SK-N-SH (cell line): ENCODE data around the gene EIPR1. TPM values are rescaled to one million over a fixed set of nuclear protein-coding genes. Genes with fewer than 3 reads are reported as not detected.

Experiments
- CTCF ChIA-PET: fragments of 300-600, 350-600 bp; formaldehyde crosslinking; extraction: SDS; loops from one replicate; lab custom pipeline; 2021; lab: Yijun Ruan, JAX
- POLR2A ChIA-PET: fragments of 350-600 bp; sonication (Branson Sonifier 250); formaldehyde crosslinking; extraction: SDS; loops from one replicate; lab custom pipeline; 2020; ENCODE audit warnings: antibody characterized with exemption, inconsistent platforms; lab: Yijun Ruan, JAX
- DNase-seq: peaks from one replicate; pipeline ENCODE4 v3.0.0; 2012
- H2AFZ ChIP-seq: fragments of 200-600 bp; sonication (generic); 2 replicates; pipeline ENCODE4 v1.8.1; 2016; ENCODE audit warnings: antibody characterized with exemption, mild to moderate bottlenecking, low read depth
- H3F3A ChIP-seq: fragments of 200-600 bp; sonication (generic); replicated peaks from 2 replicates; pipeline ENCODE3; 2016; ENCODE audit warnings: antibody characterized with exemption, mild to moderate bottlenecking; ENCODE audit not compliant: insufficient read depth
- H3K27ac ChIP-seq, 2 experiments: fragments of 200-500 bp in 1 of 2; fragments of 200-600 bp in 1 of 2; sonication (Bioruptor generic) in 1 of 2; sonication (generic), shearing (Covaris generic) in 1 of 2; 2 replicates each; pipeline versions ENCODE4 v1.5.1 to v1.6.1; 2014 to 2016; ENCODE audit warnings: low read depth in 2 of 2, inconsistent platforms in 1 of 2, low read length in 1 of 2, mild to moderate bottlenecking in 1 of 2, mixed read lengths in 1 of 2
- H3K27me3 ChIP-seq: fragments of 200-600 bp; sonication (generic), shearing (Covaris generic); 2 replicates; pipeline ENCODE4 v1.6.1; 2016; ENCODE audit warnings: mixed run types; ENCODE audit not compliant: insufficient read depth
- H3K36me3 ChIP-seq, 2 experiments: fragments of 200-500 bp in 1 of 2; fragments of 200-600 bp in 1 of 2; sonication (Bioruptor generic) in 1 of 2; sonication (generic) in 1 of 2; replicated peaks in 1 of 2; 2 replicates each; pipeline versions ENCODE3 to v1.5.1; 2014 to 2016; ENCODE audit warnings: low read length in 1 of 2, mild to moderate bottlenecking in 1 of 2; ENCODE audit not compliant: insufficient read depth in 2 of 2, control insufficient read depth in 1 of 2
- H3K4me1 ChIP-seq, 2 experiments: fragments of 200-500 bp in 1 of 2; fragments of 200-600 bp in 1 of 2; sonication (Bioruptor generic) in 1 of 2; sonication (generic), shearing (Covaris generic) in 1 of 2; 2 replicates each; pipeline versions ENCODE4 v1.5.1 to v1.6.1; 2014 to 2016; ENCODE audit warnings: low read depth in 1 of 2, low read length in 1 of 2, mixed run types in 1 of 2; ENCODE audit not compliant: insufficient read depth in 2 of 2, control insufficient read depth in 1 of 2
- H3K4me2 ChIP-seq: fragments of 200-600 bp; sonication (generic), shearing (Covaris generic); 2 replicates; pipeline ENCODE4 v1.6.1; 2017; ENCODE audit warnings: mixed run types
- H3K4me3 ChIP-seq, 2 experiments: fragments of 200-500 bp in 1 of 2; fragments of 200-600 bp in 1 of 2; sonication (Bioruptor generic) in 1 of 2; sonication (generic), shearing (Covaris generic) in 1 of 2; 2 replicates each; pipeline versions ENCODE4 v1.5.1 to v1.8.1; 2014 to 2016; ENCODE audit warnings: low read depth in 2 of 2, inconsistent platforms in 1 of 2, low read length in 1 of 2, mild to moderate bottlenecking in 1 of 2, mixed read lengths in 1 of 2, moderate library complexity in 1 of 2
- H3K79me2 ChIP-seq: fragments of 200-600 bp; sonication (generic); 2 replicates; pipeline ENCODE4 v1.8.1; 2017; ENCODE audit warnings: mild to moderate bottlenecking; ENCODE audit not compliant: insufficient read depth
- H3K9ac ChIP-seq: fragments of 200-600 bp; sonication (generic); 2 replicates; pipeline ENCODE4 v1.6.1; 2017; ENCODE audit warnings: mixed run types
- H3K9me2 ChIP-seq: fragments of 200-600 bp; sonication (generic); 2 replicates; pipeline ENCODE4 v1.6.1; 2017; ENCODE audit warnings: mixed run types
- H3K9me3 ChIP-seq: fragments of 200-600 bp; sonication (generic); 2 replicates; pipeline ENCODE4 v1.6.1; 2017; ENCODE audit warnings: mixed run types, mild to moderate bottlenecking, moderate library complexity
- H4K20me1 ChIP-seq: fragments of 200-600 bp; sonication (generic); 2 replicates; pipeline ENCODE4 v1.6.1; 2017; ENCODE audit warnings: mild to moderate bottlenecking, mixed run types; ENCODE audit not compliant: insufficient read depth
- CHD2 ChIP-seq: fragments of 150-350 bp; IDR thresholded peaks from 2 replicates; pipeline ENCODE4 v1.6.1; 2018; ENCODE audit warnings: low read length; ENCODE audit not compliant: partially characterized antibody
- CTCF ChIP-seq: fragments of 200-600 bp; sonication (generic); IDR thresholded peaks from 2 replicates; pipeline ENCODE4 v1.6.1; 2017; ENCODE audit warnings: antibody characterized with exemption, mild to moderate bottlenecking, moderate library complexity
- ELF1 ChIP-seq: IDR thresholded peaks from 2 replicates; pipeline ENCODE4 v1.4.0; 2012
- EP300 ChIP-seq, 2 experiments: IDR thresholded peaks; 2 replicates each; pipeline versions ENCODE4 v1.4.0 to v1.6.1; 2012; ENCODE audit warnings: borderline replicate concordance in 1 of 2, low read depth in 1 of 2, low read length in 1 of 2
- EZH2phosphoT487 ChIP-seq: fragments of 200-600 bp; sonication (generic); IDR thresholded peaks from 2 replicates; pipeline ENCODE4 v1.6.1; 2017; ENCODE audit warnings: low read depth, mixed run types, mild to moderate bottlenecking, antibody characterized with exemption, moderate library complexity, borderline replicate concordance
- FOSL2 ChIP-seq: IDR thresholded peaks from 2 replicates; pipeline ENCODE4 v1.4.0; 2012; ENCODE audit warnings: low read depth, mild to moderate bottlenecking, moderate library complexity, borderline replicate concordance
- MEF2A ChIP-seq: IDR thresholded peaks from 2 replicates; pipeline ENCODE4 v1.4.0; 2012; ENCODE audit warnings: low read depth, borderline replicate concordance
- MXI1 ChIP-seq: IDR thresholded peaks from 2 replicates; pipeline ENCODE4 v1.6.1; 2012; ENCODE audit warnings: mild to moderate bottlenecking, low read depth, low read length, improper control_type of control experiment
- RAD21 ChIP-seq: IDR thresholded peaks from 2 replicates; pipeline ENCODE4 v1.6.1; 2012; ENCODE audit warnings: mild to moderate bottlenecking, low read length
- REST ChIP-seq: IDR thresholded peaks from 2 replicates; pipeline ENCODE4 v1.6.1; 2012; ENCODE audit warnings: mild to moderate bottlenecking, low read depth, low read length, moderate library complexity
- RXRA ChIP-seq: IDR thresholded peaks from 2 replicates; pipeline ENCODE4 v1.4.0; 2012; ENCODE audit warnings: low read depth, mild to moderate bottlenecking, borderline replicate concordance
- SIN3A ChIP-seq: IDR thresholded peaks from 2 replicates; pipeline ENCODE4 v1.6.1; 2012; ENCODE audit warnings: low read depth, mild to moderate bottlenecking, low read length, moderate library complexity, borderline replicate concordance
- TCF12 ChIP-seq: IDR thresholded peaks from 2 replicates; pipeline ENCODE4 v1.4.0; 2012
- USF1 ChIP-seq: IDR thresholded peaks from 2 replicates; pipeline ENCODE4 v1.4.0; 2012; ENCODE audit warnings: low read depth, borderline replicate concordance
- YY1 ChIP-seq: IDR thresholded peaks from 2 replicates; pipeline ENCODE4 v1.4.0; 2012; ENCODE audit warnings: low read depth, mild to moderate bottlenecking
- WGBS: methylation state at CpG from one replicate; pipeline ENCODE4 v1.1.6; 2017; ENCODE audit warnings: low lambda C conversion rate; 5-methylcytosine and 5-hydroxymethylcytosine counted together
- polyA plus RNA-seq, 3 experiments: library from polyadenylated mRNA; depleted of rRNA; stranded (reverse); fragments of >200 nt; gene quantifications; 2 replicates each; pipeline ENCODE4 v1.2.3, GENCODE V29; 2012

The EIPR1 gene
- polyA plus RNA-seq, 1 of the 3 experiments (the other 2 are of a cell fraction), result 85.9 TPM

DNA sequence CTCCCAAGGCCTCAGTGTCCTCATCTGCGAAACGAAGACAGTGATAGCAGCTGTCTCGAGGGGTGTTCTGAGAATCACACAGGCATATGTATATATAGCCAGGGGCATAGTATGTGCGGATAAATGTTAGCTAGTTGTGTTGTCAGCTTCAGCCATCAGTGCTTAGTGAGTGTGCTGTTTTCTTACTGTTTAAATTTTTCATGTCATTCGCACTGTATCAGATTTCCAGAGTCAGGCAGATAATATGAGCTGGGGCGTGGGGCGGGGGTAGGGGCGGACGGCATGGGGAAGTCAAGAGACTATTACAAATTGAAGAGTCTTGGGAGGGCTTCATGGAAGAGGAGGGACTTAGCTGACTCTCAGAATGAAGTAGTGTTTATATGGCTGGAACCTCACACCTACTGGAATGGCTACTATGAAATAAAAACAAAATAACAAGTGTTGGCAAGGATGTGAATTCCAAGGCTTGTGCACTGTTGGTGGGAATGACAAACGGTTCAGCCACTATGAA lies 8.9 kb upstream of the EIPR1 start (continued):
- TF ChIP-seq REST, result no peak
- no peak for TF ChIP-seq TCF12
- TF ChIP-seq MXI1, result no peak
- no peak for TF ChIP-seq EP300 (IDR thresholded peaks at IDR 0.05; ENCODE audit: borderline replicate concordance in 1 of 2, low read depth in 1 of 2, low read length in 1 of 2)
- TF ChIP-seq EZH2phosphoT487, result no peak
- TF ChIP-seq, all 33 proteins: peak for 0

DNA sequence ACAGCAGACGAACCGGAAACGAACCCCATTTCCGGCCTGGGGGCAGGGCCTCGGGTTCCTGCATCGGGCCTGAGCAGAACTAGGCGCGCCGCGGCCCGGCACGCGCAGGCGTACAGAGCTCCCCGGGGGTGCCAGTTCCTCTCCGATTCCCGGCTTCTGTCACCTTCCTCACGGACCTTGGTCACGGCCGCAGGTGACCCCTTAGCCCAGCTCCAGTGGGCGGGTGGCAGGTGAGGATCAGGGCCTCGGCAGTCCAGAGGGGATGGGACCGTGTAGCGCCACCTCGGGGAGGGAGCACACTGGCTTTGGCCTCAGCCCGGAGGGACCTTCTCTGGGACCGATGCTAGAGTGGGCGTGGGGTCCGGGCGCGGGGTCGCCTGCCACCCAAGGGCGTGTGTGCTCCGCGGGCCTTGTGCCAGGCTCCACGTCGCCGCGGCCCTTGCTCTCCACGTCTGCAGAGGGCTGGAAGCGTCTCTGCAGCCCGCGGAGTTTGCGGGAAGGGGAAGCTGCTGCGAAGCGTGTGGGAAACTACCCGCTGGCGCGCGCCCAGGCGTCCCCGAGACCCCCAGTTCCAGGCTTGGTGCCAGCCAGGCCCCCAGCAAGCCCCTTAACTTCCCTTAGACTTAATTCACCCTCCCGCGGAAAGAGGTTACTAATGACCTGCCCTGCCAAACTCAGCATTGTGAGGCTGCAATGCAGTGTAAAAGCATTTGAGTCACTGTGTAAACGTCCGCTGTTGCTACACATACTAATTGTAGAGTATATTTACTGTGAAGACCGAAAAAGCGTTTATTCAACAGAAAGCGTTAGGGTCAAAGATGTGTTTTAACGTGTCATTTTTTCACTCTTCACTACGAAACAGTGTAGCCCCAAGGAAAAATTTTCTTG lies 2.3 kb upstream of the EIPR1 start, which contains the start of gene TRAPPC12:
Gene TRAPPC12 (plus strand): TSS at position 48 of the 888 bp plus-strand sequence. CDS start 7,930 bp downstream, outside the sequence.
- peaks cover 12% of the 10 kb centered on the region for H3F3A ChIP-seq
- H3K27me3 ChIP-seq, result no peaks in the 10 kb centered on the region
- H3K79me2 ChIP-seq, result peaks cover 88% of the 10 kb centered on the region
- peak; percentile 97 for DNase-seq
- H3K4me2 ChIP-seq, result peak within 1 kb of the TSS; percentile 79
- H3K4me1 ChIP-seq, result peaks cover 0 to 27% of the 10 kb centered on the region in 2 experiments; a peak in 2 of 4 replicates
- CTCF ChIA-PET, result interaction anchor here (0.7 to 1.5 kb wide), 13 partner anchors 13 to 766 kb away, joined by 3 to 4 read pairs (median 3); no protein-coding TSS in a partner anchor
- H3K9me2 ChIP-seq, result no peaks in the 10 kb centered on the region
- no peaks in the 10 kb centered on the region for H3K9me3 ChIP-seq
- H3K36me3 ChIP-seq, result peaks cover 22% of the 10 kb centered on the region in 2 experiments
- H3K27ac ChIP-seq, result peak within 1 kb of the TSS; percentile 84 to 96
- H3K4me3 ChIP-seq, result peak within 1 kb of the TSS; percentile 98 to 100
- POLR2A ChIA-PET, result interaction anchor here (0.6 to 1.7 kb wide), 13 partner anchors 13 to 534 kb away, joined by 3 to 7 read pairs (median 4); partner anchors contain the start of gene RNASEH1
- 2% methylated on average over 8 of the region's 61 CpGs for WGBS
- H3K9ac ChIP-seq, result peak within 1 kb of the TSS; percentile 93
- peak within 1 kb of the TSS; percentile 88 for H2AFZ ChIP-seq
- no peaks in the 10 kb centered on the region for H4K20me1 ChIP-seq
- TF ChIP-seq EP300 (IDR thresholded peaks at IDR 0.05; ENCODE audit: borderline replicate concordance in 1 of 2, low read depth in 1 of 2, low read length in 1 of 2), result no peak; a peak in 1 of 4 replicates
- no peak for TF ChIP-seq REST
- TF ChIP-seq CTCF, result peak; percentile 66
- TF ChIP-seq FOSL2, result no peak
- TF ChIP-seq YY1, result 0 out of 2 replicates have a peak, but pooled peaks have one; percentile 33
- peak; percentile 91 for TF ChIP-seq MXI1
- no peak for TF ChIP-seq EZH2phosphoT487
- peak; percentile 24; the same call in 1 of the 2 replicates for TF ChIP-seq USF1
- TF ChIP-seq CHD2, result peak; percentile 89
- no peak for TF ChIP-seq RXRA
- TF ChIP-seq ELF1, result peak; percentile 85; the same call in 1 of the 2 replicates
- peak; percentile 23 for TF ChIP-seq RAD21
- TF ChIP-seq MEF2A, result no peak
- no peak for TF ChIP-seq SIN3A
